A673 (cell line): ENCODE measurements around the gene INHA. TPM values are rescaled to one million over a fixed set of nuclear protein-coding genes. Genes with fewer than 3 reads are reported as not detected.

Experiments
- BruUV-seq: library from RNA; stranded (reverse); fragments of 400-500 nt; replicated peaks from 2 replicates; lab custom pipeline; 2021; lab: Mats Ljungman, UMichigan
- CTCF ChIA-PET: fragments of 300-600 bp; sonication (Branson Sonifier 250); formaldehyde crosslinking; loops from one replicate; lab custom pipeline; 2022; ENCODE audit warnings: antibody characterized with exemption; lab: Charles Lee
- POLR2A ChIA-PET: fragments of 300-600 bp; sonication (Branson Sonifier 250); formaldehyde crosslinking; loops from one replicate; lab custom pipeline; 2022; ENCODE audit warnings: antibody characterized with exemption; ENCODE audit not compliant: low non-redundant PET; lab: Charles Lee
- DNase-seq: peaks from one replicate; pipeline ENCODE4 v3.0.0-alpha.2; 2015; ENCODE audit warnings: low spot score
- H3K27ac ChIP-seq: fragments of 200-600 bp; sonication (generic); 2 replicates; pipeline ENCODE4 v1.5.1; 2016; ENCODE audit warnings: mixed run types, low read depth, mild to moderate bottlenecking, mixed read lengths, antibody characterized with exemption, low read length; ENCODE audit not compliant: poor library complexity, severe bottlenecking
- H3K27me3 ChIP-seq: fragments of 200-600 bp; sonication (generic); replicated peaks from 2 replicates; pipeline ENCODE4 v1.6.1; 2017; ENCODE audit warnings: mixed run types, low read depth, mild to moderate bottlenecking, mixed read lengths, antibody characterized with exemption, low read length; ENCODE audit not compliant: insufficient read depth, poor library complexity
- H3K36me3 ChIP-seq: fragments of 200-600 bp; sonication (generic); 2 replicates; pipeline ENCODE4 v1.6.1; 2016; ENCODE audit warnings: mixed run types, mild to moderate bottlenecking, mixed read lengths, antibody characterized with exemption, low read length; ENCODE audit not compliant: insufficient read depth, poor library complexity, severe bottlenecking
- H3K4me1 ChIP-seq: fragments of 200-600 bp; sonication (generic); 2 replicates; pipeline ENCODE4 v1.6.1; 2017; ENCODE audit warnings: mixed run types, mild to moderate bottlenecking, mixed read lengths, antibody characterized with exemption, low read length; ENCODE audit not compliant: insufficient read depth, poor library complexity, severe bottlenecking
- H3K4me3 ChIP-seq: fragments of 200-600 bp; sonication (generic); 2 replicates; pipeline ENCODE4 v1.5.1; 2016; ENCODE audit warnings: low read depth, mixed run types, mild to moderate bottlenecking, mixed read lengths, low read length; ENCODE audit not compliant: poor library complexity, severe bottlenecking
- H3K9me3 ChIP-seq: fragments of 200-600 bp; sonication (generic); 2 replicates; pipeline ENCODE4 v1.6.1; 2016; ENCODE audit warnings: mixed run types, low read depth, mild to moderate bottlenecking, mixed read lengths, antibody characterized with exemption, low read length; ENCODE audit not compliant: poor library complexity, severe bottlenecking
- EZH2 ChIP-seq: fragments of 200-600 bp; sonication (generic); IDR thresholded peaks from 2 replicates; pipeline ENCODE4 v1.6.1; 2017; ENCODE audit warnings: borderline replicate concordance, low read depth, mild to moderate bottlenecking, mixed read lengths, antibody characterized with exemption, low read length; ENCODE audit not compliant: poor library complexity, severe bottlenecking
- intact Hi-C: fragments of 100-400 bp; cut with micrococcal nuclease; formaldehyde crosslinking; loops from one replicate; pipeline ENCODE4 v1.10.0; 2022; ENCODE audit not compliant: unreplicated experiment
- total RNA-seq: library from RNA; stranded (reverse); gene quantifications from 2 replicates; pipeline ENCODE4 v1.2.3, GENCODE V29; 2021
- TF ChIP-seq, protein P1 (sequence below): fragments of 300-800, 200-600 bp; sonication (generic); conservative IDR thresholded peaks from 2 replicates; pipeline ENCODE4 v1.5.1; 2017; ENCODE audit warnings: low read depth, mild to moderate bottlenecking, antibody characterized with exemption, low read length, moderate library complexity, mixed read lengths

Gene INHA
- total RNA-seq, 1 experiment from 2014 or later, result not detected

DNA sequence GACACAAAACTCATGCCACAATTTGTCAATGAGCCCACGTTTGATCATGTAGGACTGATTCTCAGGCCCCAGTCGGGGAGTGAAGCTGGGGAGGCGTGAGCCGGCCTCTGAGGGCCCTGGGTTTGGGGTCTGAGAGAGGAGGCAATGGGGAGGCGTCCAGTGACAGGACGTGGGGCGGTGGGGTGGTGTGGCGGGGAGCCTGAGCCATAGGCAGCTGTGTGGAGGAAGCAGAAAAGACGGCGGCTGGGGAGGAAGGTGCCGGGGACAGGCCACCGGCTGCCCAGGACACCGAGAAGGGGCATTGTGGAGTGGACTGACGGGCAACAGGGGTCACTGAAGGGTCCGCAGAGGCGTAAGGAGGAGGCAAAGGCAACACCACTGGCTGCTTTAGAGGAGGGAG is 35.7 kb upstream of the INHA start:
- Histone ChIP-seq H3K9me3 (no peaks in the 10 kb centered on the region), H3K27ac (no peak overlapping the region), H3K36me3 (peaks cover 3% of the 10 kb centered on the region), H3K4me1 (peaks cover 6% of the 10 kb centered on the region), H3K4me3 (no peak overlapping the region), H3K27me3 (no peaks in the 10 kb centered on the region)
- BruUV-seq, result no TSS peak
- ChIA-PET POLR2A (no interaction called here), CTCF (no interaction called here)
- intact Hi-C loops, result no loop called here
- TF ChIP-seq EZH2, result no peak
- TF ChIP-seq, protein P1, sequence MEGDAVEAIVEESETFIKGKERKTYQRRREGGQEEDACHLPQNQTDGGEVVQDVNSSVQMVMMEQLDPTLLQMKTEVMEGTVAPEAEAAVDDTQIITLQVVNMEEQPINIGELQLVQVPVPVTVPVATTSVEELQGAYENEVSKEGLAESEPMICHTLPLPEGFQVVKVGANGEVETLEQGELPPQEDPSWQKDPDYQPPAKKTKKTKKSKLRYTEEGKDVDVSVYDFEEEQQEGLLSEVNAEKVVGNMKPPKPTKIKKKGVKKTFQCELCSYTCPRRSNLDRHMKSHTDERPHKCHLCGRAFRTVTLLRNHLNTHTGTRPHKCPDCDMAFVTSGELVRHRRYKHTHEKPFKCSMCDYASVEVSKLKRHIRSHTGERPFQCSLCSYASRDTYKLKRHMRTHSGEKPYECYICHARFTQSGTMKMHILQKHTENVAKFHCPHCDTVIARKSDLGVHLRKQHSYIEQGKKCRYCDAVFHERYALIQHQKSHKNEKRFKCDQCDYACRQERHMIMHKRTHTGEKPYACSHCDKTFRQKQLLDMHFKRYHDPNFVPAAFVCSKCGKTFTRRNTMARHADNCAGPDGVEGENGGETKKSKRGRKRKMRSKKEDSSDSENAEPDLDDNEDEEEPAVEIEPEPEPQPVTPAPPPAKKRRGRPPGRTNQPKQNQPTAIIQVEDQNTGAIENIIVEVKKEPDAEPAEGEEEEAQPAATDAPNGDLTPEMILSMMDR, result no peak
- DNase-seq, result no peak

DNA sequence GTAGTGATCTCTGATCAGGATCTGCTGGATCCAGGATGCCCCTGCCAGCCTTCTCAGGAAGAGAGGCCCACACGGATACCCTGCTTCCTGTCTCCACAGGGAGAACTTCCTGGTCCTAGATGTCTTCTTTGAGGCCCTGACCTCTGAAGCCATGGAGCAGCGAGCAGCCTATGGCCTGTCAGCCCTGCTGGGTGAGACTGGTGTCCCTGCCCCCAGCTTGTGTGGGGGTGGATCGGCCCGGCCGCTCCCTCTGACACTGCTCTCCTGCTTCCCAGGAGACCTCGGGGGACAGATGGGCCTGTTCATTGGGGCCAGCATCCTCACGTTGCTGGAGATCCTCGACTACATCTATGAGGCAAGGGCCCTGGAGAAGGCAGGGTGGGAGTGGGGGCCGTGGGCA is 35.1 kb upstream of the INHA start:
- POLR2A ChIA-PET, result no interaction called here
- no peak for DNase-seq
- Histone ChIP-seq H3K4me3 (no peak overlapping the region), H3K4me1 (peaks cover 6% of the 10 kb centered on the region), H3K27me3 (no peaks in the 10 kb centered on the region), H3K9me3 (no peaks in the 10 kb centered on the region), H3K36me3 (peaks cover 3% of the 10 kb centered on the region), H3K27ac (no peak overlapping the region)
- CTCF ChIA-PET, result no interaction called here
- no TSS peak for BruUV-seq
- intact Hi-C loops, result no loop called here
- TF ChIP-seq, protein P1, result no peak
- TF ChIP-seq EZH2, result no peak

GRCh38 chr2:219537657-219538488 is 34.2 kb upstream of the INHA start:
- intact Hi-C loops, result no loop called here
- CTCF ChIA-PET, result no interaction called here
- no TSS peak for BruUV-seq
- no peak for DNase-seq
- Histone ChIP-seq H3K36me3 (peaks cover 3% of the 10 kb centered on the region), H3K27ac (peak overlapping the region; percentile 23), H3K4me3 (no peak overlapping the region), H3K27me3 (no peaks in the 10 kb centered on the region), H3K9me3 (no peaks in the 10 kb centered on the region), H3K4me1 (peaks cover 11% of the 10 kb centered on the region)
- TF ChIP-seq EZH2, result no peak
- TF ChIP-seq, protein P1, result no peak
- POLR2A ChIA-PET, result no interaction called here
